Amygdala (tissue), 56 donors: Measurements from ENCODE around the gene OR2G3.

Source experiments
- DNase-seq, 56 donors: peaks; one replicate each; lab custom pipeline; 2025; lab: John Stamatoyannopoulos, UW

Gene OR2G3

GRCh38 chr1:247605286-247605685 is at the start of gene OR2G3:
Gene OR2G3 (plus strand): TSS chr1:247605586. CDS start chr1:247605586, 0 bp downstream.
- DNase-seq, result no peak

GRCh38 chr1:247557926-247558674 is 47.3 kb upstream of the OR2G3 start:
- DNase-seq, result no peak

- no peak for DNase-seq
Observed at GRCh38 chr1:247561711-247562110, 43.7 kb upstream of the OR2G3 start.

- no peak for DNase-seq
Observed at GRCh38 chr1:247562198-247562597, 43.2 kb upstream of the OR2G3 start.

- no peak for DNase-seq
Observed at GRCh38 chr1:247574236-247574635, 31.1 kb upstream of the OR2G3 start.

- DNase-seq, result no peak
Observed at GRCh38 chr1:247574664-247575063, 30.7 kb upstream of the OR2G3 start.

- no peak for DNase-seq
Observed at GRCh38 chr1:247576514-247576913, 28.9 kb upstream of the OR2G3 start.

GRCh38 chr1:247578946-247579460 is 26.4 kb upstream of the OR2G3 start:
- DNase-seq, result no peak

- DNase-seq, result no peak
Observed at GRCh38 chr1:247588060-247588459, 17.3 kb upstream of the OR2G3 start, which contains the start of gene OR2G2. Gene OR2G2 (plus strand): TSS chr1:247588360. CDS start chr1:247588360, 0 bp downstream.

- DNase-seq, result no peak
Observed at GRCh38 chr1:247613405-247613804, 8.0 kb downstream of the OR2G3 start.

GRCh38 chr1:247614625-247615024 is 9.2 kb downstream of the OR2G3 start:
- no peak for DNase-seq

GRCh38 chr1:247627951-247628350 is 22.6 kb downstream of the OR2G3 start:
- no peak for DNase-seq

GRCh38 chr1:247638011-247638410 is 32.6 kb downstream of the OR2G3 start:
- no peak for DNase-seq

GRCh38 chr1:247638781-247639180 is 33.4 kb downstream of the OR2G3 start:
- DNase-seq, result no peak

GRCh38 chr1:247639381-247639981 is 34.1 kb downstream of the OR2G3 start:
- DNase-seq, result peak in 28 of 56 donors; percentile 5 to 60 (median 26)

GRCh38 chr1:247642742-247643141 is 37.4 kb downstream of the OR2G3 start:
- DNase-seq, result no peak

GRCh38 chr1:247646867-247647266 is 41.5 kb downstream of the OR2G3 start:
- no peak for DNase-seq

GRCh38 chr1:247647864-247648263 is 42.5 kb downstream of the OR2G3 start:
- peak in 13 of 56 donors; percentile 1 to 50 (median 9) for DNase-seq

GRCh38 chr1:247653040-247653439 is 47.7 kb downstream of the OR2G3 start:
- no peak for DNase-seq
